ENCODE measurements around the gene CD9.

The CD9 gene

DNA sequence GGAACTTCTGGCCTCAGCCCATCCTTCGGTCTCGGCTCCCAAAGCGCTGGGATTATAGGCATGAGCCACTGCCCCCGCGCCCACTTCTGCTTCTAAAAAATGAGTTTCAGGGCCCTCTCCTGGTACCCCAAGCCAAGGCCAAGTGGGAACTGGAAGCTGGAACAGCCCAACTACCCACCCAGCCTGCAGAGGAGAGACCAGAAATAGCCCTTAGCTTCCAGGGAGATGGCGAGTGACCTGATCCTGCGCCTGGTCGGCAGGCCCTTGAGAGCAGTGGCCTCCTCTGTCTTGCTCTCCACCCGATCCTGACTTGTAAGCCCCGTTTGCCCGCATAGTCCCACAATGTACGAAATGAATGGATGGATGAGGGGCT lies 79.0 kb downstream of the CD9 start:
- TF ChIP-seq SPI1 (IDR thresholded peaks at IDR 0.05; ENCODE audit: borderline replicate concordance, low read depth) (no peak), GABPA (IDR thresholded peaks at IDR 0.05; ENCODE audit: low read depth) (no peak), POLR2AphosphoS5 (IDR thresholded peaks at IDR 0.05; ENCODE audit: low read depth) (no peak)
- TF ChIP-seq, protein P1, sequence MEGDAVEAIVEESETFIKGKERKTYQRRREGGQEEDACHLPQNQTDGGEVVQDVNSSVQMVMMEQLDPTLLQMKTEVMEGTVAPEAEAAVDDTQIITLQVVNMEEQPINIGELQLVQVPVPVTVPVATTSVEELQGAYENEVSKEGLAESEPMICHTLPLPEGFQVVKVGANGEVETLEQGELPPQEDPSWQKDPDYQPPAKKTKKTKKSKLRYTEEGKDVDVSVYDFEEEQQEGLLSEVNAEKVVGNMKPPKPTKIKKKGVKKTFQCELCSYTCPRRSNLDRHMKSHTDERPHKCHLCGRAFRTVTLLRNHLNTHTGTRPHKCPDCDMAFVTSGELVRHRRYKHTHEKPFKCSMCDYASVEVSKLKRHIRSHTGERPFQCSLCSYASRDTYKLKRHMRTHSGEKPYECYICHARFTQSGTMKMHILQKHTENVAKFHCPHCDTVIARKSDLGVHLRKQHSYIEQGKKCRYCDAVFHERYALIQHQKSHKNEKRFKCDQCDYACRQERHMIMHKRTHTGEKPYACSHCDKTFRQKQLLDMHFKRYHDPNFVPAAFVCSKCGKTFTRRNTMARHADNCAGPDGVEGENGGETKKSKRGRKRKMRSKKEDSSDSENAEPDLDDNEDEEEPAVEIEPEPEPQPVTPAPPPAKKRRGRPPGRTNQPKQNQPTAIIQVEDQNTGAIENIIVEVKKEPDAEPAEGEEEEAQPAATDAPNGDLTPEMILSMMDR (IDR thresholded peaks at IDR 0.05; ENCODE audit: insufficient read depth, low read length): no peak
- TF ChIP-seq, protein P2, sequence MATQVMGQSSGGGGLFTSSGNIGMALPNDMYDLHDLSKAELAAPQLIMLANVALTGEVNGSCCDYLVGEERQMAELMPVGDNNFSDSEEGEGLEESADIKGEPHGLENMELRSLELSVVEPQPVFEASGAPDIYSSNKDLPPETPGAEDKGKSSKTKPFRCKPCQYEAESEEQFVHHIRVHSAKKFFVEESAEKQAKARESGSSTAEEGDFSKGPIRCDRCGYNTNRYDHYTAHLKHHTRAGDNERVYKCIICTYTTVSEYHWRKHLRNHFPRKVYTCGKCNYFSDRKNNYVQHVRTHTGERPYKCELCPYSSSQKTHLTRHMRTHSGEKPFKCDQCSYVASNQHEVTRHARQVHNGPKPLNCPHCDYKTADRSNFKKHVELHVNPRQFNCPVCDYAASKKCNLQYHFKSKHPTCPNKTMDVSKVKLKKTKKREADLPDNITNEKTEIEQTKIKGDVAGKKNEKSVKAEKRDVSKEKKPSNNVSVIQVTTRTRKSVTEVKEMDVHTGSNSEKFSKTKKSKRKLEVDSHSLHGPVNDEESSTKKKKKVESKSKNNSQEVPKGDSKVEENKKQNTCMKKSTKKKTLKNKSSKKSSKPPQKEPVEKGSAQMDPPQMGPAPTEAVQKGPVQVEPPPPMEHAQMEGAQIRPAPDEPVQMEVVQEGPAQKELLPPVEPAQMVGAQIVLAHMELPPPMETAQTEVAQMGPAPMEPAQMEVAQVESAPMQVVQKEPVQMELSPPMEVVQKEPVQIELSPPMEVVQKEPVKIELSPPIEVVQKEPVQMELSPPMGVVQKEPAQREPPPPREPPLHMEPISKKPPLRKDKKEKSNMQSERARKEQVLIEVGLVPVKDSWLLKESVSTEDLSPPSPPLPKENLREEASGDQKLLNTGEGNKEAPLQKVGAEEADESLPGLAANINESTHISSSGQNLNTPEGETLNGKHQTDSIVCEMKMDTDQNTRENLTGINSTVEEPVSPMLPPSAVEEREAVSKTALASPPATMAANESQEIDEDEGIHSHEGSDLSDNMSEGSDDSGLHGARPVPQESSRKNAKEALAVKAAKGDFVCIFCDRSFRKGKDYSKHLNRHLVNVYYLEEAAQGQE (IDR thresholded peaks at IDR 0.05; ENCODE audit: insufficient replicate concordance, low read depth): no peak
- no peak overlapping the region for H3K4me3 ChIP-seq (replicated peaks; ENCODE audit: insufficient read depth, low read length)

DNA sequence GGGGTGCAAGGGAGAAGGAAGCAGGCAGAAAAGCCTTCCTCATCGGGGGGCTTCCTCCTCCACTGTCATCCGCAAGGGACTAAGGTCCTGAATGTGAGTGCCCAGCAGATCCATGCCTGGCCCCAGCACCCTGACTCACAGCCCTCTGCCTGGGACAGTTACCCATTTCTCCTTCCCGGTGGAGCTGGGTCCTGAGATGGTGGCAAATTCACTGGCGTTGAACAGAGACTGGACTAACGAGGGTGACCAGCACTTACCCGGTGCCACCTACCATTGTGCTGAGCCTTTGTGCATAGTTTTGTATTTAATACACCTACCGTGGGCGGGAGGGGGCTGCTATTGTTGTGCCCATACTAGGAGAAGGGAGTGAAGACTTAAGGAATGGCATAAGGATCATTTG lies 79.4 kb downstream of the CD9 start:
- Histone ChIP-seq H3K4me3 (replicated peaks; ENCODE audit: insufficient read depth, low read length) (no peak overlapping the region), H3K27me3 (ENCODE audit: insufficient read depth, poor library complexity, severe bottlenecking) (peaks cover 4% of the 10 kb centered on the region), H3K27ac (replicated peaks) (no peak overlapping the region)
- TF ChIP-seq, protein P2 (IDR thresholded peaks at IDR 0.05; ENCODE audit: insufficient replicate concordance, low read depth): no peak
- no peak for TF ChIP-seq POLR2AphosphoS5 (IDR thresholded peaks at IDR 0.05; ENCODE audit: low read depth)
- TF ChIP-seq, protein P1 (IDR thresholded peaks at IDR 0.05; ENCODE audit: insufficient read depth, low read length): no peak
- no peak for TF ChIP-seq SPI1 (IDR thresholded peaks at IDR 0.05; ENCODE audit: borderline replicate concordance, low read depth)
- no peak for TF ChIP-seq GABPA (IDR thresholded peaks at IDR 0.05; ENCODE audit: low read depth)
- DNase-seq (ENCODE audit: low read depth in 1 of 2, low spot score in 1 of 2): no peak

More for the DNA sequence above, 79.0 kb downstream of the CD9 start:
- DNase-seq (ENCODE audit: low read depth in 1 of 2, low spot score in 1 of 2): no peak
- H3K27me3 ChIP-seq (ENCODE audit: insufficient read depth, poor library complexity, severe bottlenecking): peaks cover 4% of the 10 kb centered on the region
- H3K27ac ChIP-seq (replicated peaks): no peak overlapping the region

DNA sequence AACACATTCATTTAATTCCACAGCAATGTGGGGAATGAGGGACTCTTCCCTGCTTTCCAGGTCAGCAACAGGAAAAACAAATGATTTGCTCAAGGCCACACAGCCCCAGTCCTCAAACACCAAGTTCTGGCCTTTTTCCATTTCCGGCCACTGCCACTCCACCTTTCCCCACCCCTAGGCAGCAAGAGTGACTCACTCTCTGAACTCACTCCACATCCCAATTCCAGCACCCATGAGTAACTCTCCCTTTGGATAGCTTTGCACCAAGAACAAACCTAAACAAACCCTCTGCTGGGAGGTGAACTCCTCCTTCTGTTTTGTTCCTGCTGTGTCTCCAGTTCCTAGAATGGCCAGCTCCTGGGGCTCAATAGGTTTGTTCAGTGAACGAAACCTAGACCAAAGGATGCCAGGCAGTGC lies 79.9 kb downstream of the CD9 start:
- no peak for DNase-seq (ENCODE audit: low read depth in 1 of 2, low spot score in 1 of 2)
- TF ChIP-seq GABPA (IDR thresholded peaks at IDR 0.05; ENCODE audit: low read depth): no peak
- TF ChIP-seq, protein P2 (IDR thresholded peaks at IDR 0.05; ENCODE audit: insufficient replicate concordance, low read depth): no peak
- no peak for TF ChIP-seq SPI1 (IDR thresholded peaks at IDR 0.05; ENCODE audit: borderline replicate concordance, low read depth)
- Histone ChIP-seq H3K27me3 (ENCODE audit: insufficient read depth, poor library complexity, severe bottlenecking) (peaks cover 4% of the 10 kb centered on the region), H3K27ac (replicated peaks) (no peak overlapping the region), H3K4me3 (replicated peaks; ENCODE audit: insufficient read depth, low read length) (no peak overlapping the region)

All from HL-60 (cell line).